ENCODE results near the gene JAKMIP3. TPM values are rescaled to one million over a fixed set of nuclear protein-coding genes. Genes with fewer than 3 reads are reported as not detected.

JAKMIP3 gene
- total RNA-seq, 1 experiment from 2014 or later: 0.42 TPM

GRCh38 chr10:132036153-132036886 lies 29.4 kb upstream of the JAKMIP3 start:
- DNase-seq: peak; percentile 88
- H3K27me3 ChIP-seq (ENCODE audit: control insufficient read depth, insufficient read depth, low read length): peaks cover 29% of the 10 kb centered on the region
- H3K36me3 ChIP-seq (replicated peaks; ENCODE audit: control insufficient read depth, insufficient read depth, low read length): no peaks in the 10 kb centered on the region
- H3K4me3 ChIP-seq (ENCODE audit: insufficient read depth, low read depth, low read length): peak overlapping the region; percentile 49

GRCh38 chr10:132036887-132037675 lies 28.7 kb upstream of the JAKMIP3 start:
- DNase-seq: peak; percentile 86
- Histone ChIP-seq H3K36me3 (replicated peaks; ENCODE audit: control insufficient read depth, insufficient read depth, low read length) (no peaks in the 10 kb centered on the region), H3K27me3 (ENCODE audit: control insufficient read depth, insufficient read depth, low read length) (peaks cover 29% of the 10 kb centered on the region), H3K4me3 (ENCODE audit: insufficient read depth, low read depth, low read length) (peak overlapping the region; percentile 49)

GRCh38 chr10:132037676-132037975 lies 28.1 kb upstream of the JAKMIP3 start:
- peaks cover 28% of the 10 kb centered on the region for H3K27me3 ChIP-seq (ENCODE audit: control insufficient read depth, insufficient read depth, low read length)
- no peaks in the 10 kb centered on the region for H3K36me3 ChIP-seq (replicated peaks; ENCODE audit: control insufficient read depth, insufficient read depth, low read length)
- H3K4me3 ChIP-seq (ENCODE audit: insufficient read depth, low read depth, low read length): peak overlapping the region; percentile 49; the same call in 1 of the 2 replicates
- peak; percentile 92 for DNase-seq

GRCh38 chr10:132039371-132039770 lies 26.4 kb upstream of the JAKMIP3 start:
- H3K27me3 ChIP-seq (ENCODE audit: control insufficient read depth, insufficient read depth, low read length): peaks cover 24% of the 10 kb centered on the region
- DNase-seq: no peak
- no peaks in the 10 kb centered on the region for H3K36me3 ChIP-seq (replicated peaks; ENCODE audit: control insufficient read depth, insufficient read depth, low read length)
- H3K4me3 ChIP-seq (ENCODE audit: insufficient read depth, low read depth, low read length): no peak overlapping the region

GRCh38 chr10:132040046-132040445 lies 25.7 kb upstream of the JAKMIP3 start:
- Histone ChIP-seq H3K36me3 (replicated peaks; ENCODE audit: control insufficient read depth, insufficient read depth, low read length) (no peaks in the 10 kb centered on the region), H3K4me3 (ENCODE audit: insufficient read depth, low read depth, low read length) (no peak overlapping the region), H3K27me3 (ENCODE audit: control insufficient read depth, insufficient read depth, low read length) (peaks cover 20% of the 10 kb centered on the region)
- peak; percentile 81 for DNase-seq

- Histone ChIP-seq H3K36me3 (replicated peaks; ENCODE audit: control insufficient read depth, insufficient read depth, low read length) (no peaks in the 10 kb centered on the region), H3K27me3 (ENCODE audit: control insufficient read depth, insufficient read depth, low read length) (peaks cover 7% of the 10 kb centered on the region), H3K4me3 (ENCODE audit: insufficient read depth, low read depth, low read length) (no peak overlapping the region)
- no peak for DNase-seq
These were observed 24.4 kb upstream of the JAKMIP3 start for GRCh38 chr10:132041340-132041739.

GRCh38 chr10:132043861-132044695 lies 21.7 kb upstream of the JAKMIP3 start:
- DNase-seq: peak; percentile 71
- Histone ChIP-seq H3K36me3 (replicated peaks; ENCODE audit: control insufficient read depth, insufficient read depth, low read length) (no peaks in the 10 kb centered on the region), H3K27me3 (ENCODE audit: control insufficient read depth, insufficient read depth, low read length) (no peaks in the 10 kb centered on the region)

GRCh38 chr10:132044803-132045202 lies 20.9 kb upstream of the JAKMIP3 start:
- H3K4me3 ChIP-seq (ENCODE audit: insufficient read depth, low read depth, low read length): no peak overlapping the region
- DNase-seq: no peak
- H3K27me3 ChIP-seq (ENCODE audit: control insufficient read depth, insufficient read depth, low read length): no peaks in the 10 kb centered on the region
- no peaks in the 10 kb centered on the region for H3K36me3 ChIP-seq (replicated peaks; ENCODE audit: control insufficient read depth, insufficient read depth, low read length)

More at GRCh38 chr10:132043861-132044695, 21.7 kb upstream of the JAKMIP3 start:
- no peak overlapping the region for H3K4me3 ChIP-seq (ENCODE audit: insufficient read depth, low read depth, low read length)

- no peaks in the 10 kb centered on the region for H3K27me3 ChIP-seq (ENCODE audit: control insufficient read depth, insufficient read depth, low read length)
- DNase-seq: no peak
- H3K4me3 ChIP-seq (ENCODE audit: insufficient read depth, low read depth, low read length): no peak overlapping the region
- H3K36me3 ChIP-seq (replicated peaks; ENCODE audit: control insufficient read depth, insufficient read depth, low read length): no peaks in the 10 kb centered on the region
These were observed 20.4 kb upstream of the JAKMIP3 start for GRCh38 chr10:132045324-132045723.

GRCh38 chr10:132047575-132048293 lies 18.0 kb upstream of the JAKMIP3 start:
- DNase-seq: no peak
- Histone ChIP-seq H3K36me3 (replicated peaks; ENCODE audit: control insufficient read depth, insufficient read depth, low read length) (no peaks in the 10 kb centered on the region), H3K4me3 (ENCODE audit: insufficient read depth, low read depth, low read length) (no peak overlapping the region), H3K27me3 (ENCODE audit: control insufficient read depth, insufficient read depth, low read length) (no peaks in the 10 kb centered on the region)

- no peak overlapping the region for H3K4me3 ChIP-seq (ENCODE audit: insufficient read depth, low read depth, low read length)
- no peaks in the 10 kb centered on the region for H3K27me3 ChIP-seq (ENCODE audit: control insufficient read depth, insufficient read depth, low read length)
- H3K36me3 ChIP-seq (replicated peaks; ENCODE audit: control insufficient read depth, insufficient read depth, low read length): no peaks in the 10 kb centered on the region
- no peak for DNase-seq
These were observed 17.5 kb upstream of the JAKMIP3 start for GRCh38 chr10:132048294-132048667.

- DNase-seq: peak; percentile 69
- no peak overlapping the region for H3K4me3 ChIP-seq (ENCODE audit: insufficient read depth, low read depth, low read length)
- H3K27me3 ChIP-seq (ENCODE audit: control insufficient read depth, insufficient read depth, low read length): no peaks in the 10 kb centered on the region
- no peaks in the 10 kb centered on the region for H3K36me3 ChIP-seq (replicated peaks; ENCODE audit: control insufficient read depth, insufficient read depth, low read length)
These were observed 15.6 kb upstream of the JAKMIP3 start for GRCh38 chr10:132050191-132050590.

GRCh38 chr10:132052124-132052523 lies 13.6 kb upstream of the JAKMIP3 start:
- no peaks in the 10 kb centered on the region for H3K27me3 ChIP-seq (ENCODE audit: control insufficient read depth, insufficient read depth, low read length)
- no peak for DNase-seq
- H3K36me3 ChIP-seq (replicated peaks; ENCODE audit: control insufficient read depth, insufficient read depth, low read length): no peaks in the 10 kb centered on the region
- no peak overlapping the region for H3K4me3 ChIP-seq (ENCODE audit: insufficient read depth, low read depth, low read length)

GRCh38 chr10:132054564-132054963 lies 11.2 kb upstream of the JAKMIP3 start:
- no peaks in the 10 kb centered on the region for H3K36me3 ChIP-seq (replicated peaks; ENCODE audit: control insufficient read depth, insufficient read depth, low read length)
- DNase-seq: peak; percentile 88
- no peak overlapping the region for H3K4me3 ChIP-seq (ENCODE audit: insufficient read depth, low read depth, low read length)
- H3K27me3 ChIP-seq (ENCODE audit: control insufficient read depth, insufficient read depth, low read length): no peaks in the 10 kb centered on the region
